GM12865 (cell line): ENCODE data around the gene TBX1.

ENCODE experiments used
- DNase-seq: peaks from one replicate; pipeline ENCODE4 v3.0.0; 2010; ENCODE audit warnings: low read depth
- H3K4me3 ChIP-seq: 2 replicates; pipeline ENCODE4 v1.5.1; 2011; ENCODE audit warnings: mild to moderate bottlenecking, low read depth, low read length, control low read depth
- CTCF ChIP-seq: IDR thresholded peaks from 2 replicates; pipeline ENCODE4 v1.5.1; 2011; ENCODE audit warnings: low read length, control low read depth, low read depth, inconsistent platforms; ENCODE audit not compliant: insufficient read depth; ENCODE audit errors: missing control alignments

The TBX1 gene

GRCh38 chr22:19762568-19763457 is 2.2 kb downstream of the TBX1 start:
- no peak overlapping the region for H3K4me3 ChIP-seq
- DNase-seq: no peak

GRCh38 chr22:19763458-19764298 is 3.1 kb downstream of the TBX1 start:
- no peak overlapping the region for H3K4me3 ChIP-seq
- no peak for DNase-seq
- TF ChIP-seq CTCF: no peak

More at GRCh38 chr22:19762568-19763457, 2.2 kb downstream of the TBX1 start:
- TF ChIP-seq CTCF: no peak

GRCh38 chr22:19764299-19764593 is 3.7 kb downstream of the TBX1 start:
- TF ChIP-seq CTCF: no peak
- H3K4me3 ChIP-seq: no peak overlapping the region
- DNase-seq: no peak

GRCh38 chr22:19764636-19765476 is 4.3 kb downstream of the TBX1 start:
- no peak for DNase-seq
- no peak for TF ChIP-seq CTCF
- H3K4me3 ChIP-seq: no peak overlapping the region

- no peak overlapping the region for H3K4me3 ChIP-seq
- no peak for DNase-seq
- no peak for TF ChIP-seq CTCF
These were observed 5.1 kb downstream of the TBX1 start for GRCh38 chr22:19765477-19766239.

- DNase-seq: no peak
- H3K4me3 ChIP-seq: no peak overlapping the region
- TF ChIP-seq CTCF: no peak
These were observed 5.6 kb downstream of the TBX1 start for GRCh38 chr22:19766240-19766510.
